Fibroblast of pulmonary artery (primary cell): ENCODE measurements around the gene SGPL1.

Source experiments
- DNase-seq: peaks from one replicate; pipeline ENCODE4 v3.0.0-alpha.2; 2010; ENCODE audit warnings: low read depth
- H3K4me3 ChIP-seq: replicated peaks from 2 replicates; pipeline ENCODE4 v1.5.1; 2011; ENCODE audit warnings: low read depth, mild to moderate bottlenecking, control low read depth, low read length, moderate library complexity
- TF ChIP-seq, protein P1 (sequence below): IDR thresholded peaks from 2 replicates; pipeline ENCODE4 v1.5.1; 2011; ENCODE audit warnings: mild to moderate bottlenecking, control low read depth, low read length, inconsistent platforms; ENCODE audit errors: missing control alignments

SGPL1 gene

DNA sequence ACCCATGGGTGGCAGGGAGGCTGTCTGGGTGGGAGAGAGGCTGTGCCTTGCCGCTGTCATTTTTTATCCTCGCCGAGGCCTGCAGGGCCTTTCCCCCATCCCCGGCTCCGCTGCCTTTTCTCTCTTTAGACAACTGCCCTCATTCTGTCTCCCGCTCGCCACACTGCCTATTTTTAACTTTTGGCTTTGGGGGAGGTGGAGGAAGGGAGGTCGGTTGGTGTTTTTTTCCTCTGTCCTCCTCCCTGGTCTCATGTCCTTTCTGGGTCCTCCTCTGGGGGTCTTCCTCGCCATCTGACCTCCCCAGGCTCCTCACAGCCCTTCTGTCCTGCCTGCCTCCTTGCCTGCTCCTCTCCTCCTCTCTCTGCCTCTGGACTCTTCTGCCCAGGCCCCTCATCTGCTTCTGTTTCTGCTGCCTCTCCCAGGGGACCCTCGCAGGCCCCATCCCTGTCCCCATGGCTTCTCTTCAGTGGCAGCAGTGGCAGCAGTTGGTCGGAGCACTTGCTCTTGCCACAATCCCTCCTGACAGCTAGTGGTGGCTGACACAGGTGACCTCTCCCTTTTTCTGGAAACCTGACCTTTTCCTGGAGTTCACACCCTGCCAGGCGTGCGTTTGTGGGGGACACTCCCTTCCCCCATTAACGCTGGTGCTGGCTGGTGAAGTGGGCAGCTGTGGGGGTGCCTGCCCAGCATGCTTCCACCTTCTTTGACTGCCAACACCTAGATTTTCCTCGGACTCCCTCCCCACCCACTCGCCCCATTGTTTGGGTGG, 92.1 kb downstream of the SGPL1 start:
- no peak for DNase-seq
- no peak overlapping the region for H3K4me3 ChIP-seq
- TF ChIP-seq, protein P1, sequence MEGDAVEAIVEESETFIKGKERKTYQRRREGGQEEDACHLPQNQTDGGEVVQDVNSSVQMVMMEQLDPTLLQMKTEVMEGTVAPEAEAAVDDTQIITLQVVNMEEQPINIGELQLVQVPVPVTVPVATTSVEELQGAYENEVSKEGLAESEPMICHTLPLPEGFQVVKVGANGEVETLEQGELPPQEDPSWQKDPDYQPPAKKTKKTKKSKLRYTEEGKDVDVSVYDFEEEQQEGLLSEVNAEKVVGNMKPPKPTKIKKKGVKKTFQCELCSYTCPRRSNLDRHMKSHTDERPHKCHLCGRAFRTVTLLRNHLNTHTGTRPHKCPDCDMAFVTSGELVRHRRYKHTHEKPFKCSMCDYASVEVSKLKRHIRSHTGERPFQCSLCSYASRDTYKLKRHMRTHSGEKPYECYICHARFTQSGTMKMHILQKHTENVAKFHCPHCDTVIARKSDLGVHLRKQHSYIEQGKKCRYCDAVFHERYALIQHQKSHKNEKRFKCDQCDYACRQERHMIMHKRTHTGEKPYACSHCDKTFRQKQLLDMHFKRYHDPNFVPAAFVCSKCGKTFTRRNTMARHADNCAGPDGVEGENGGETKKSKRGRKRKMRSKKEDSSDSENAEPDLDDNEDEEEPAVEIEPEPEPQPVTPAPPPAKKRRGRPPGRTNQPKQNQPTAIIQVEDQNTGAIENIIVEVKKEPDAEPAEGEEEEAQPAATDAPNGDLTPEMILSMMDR, result no peak

DNA sequence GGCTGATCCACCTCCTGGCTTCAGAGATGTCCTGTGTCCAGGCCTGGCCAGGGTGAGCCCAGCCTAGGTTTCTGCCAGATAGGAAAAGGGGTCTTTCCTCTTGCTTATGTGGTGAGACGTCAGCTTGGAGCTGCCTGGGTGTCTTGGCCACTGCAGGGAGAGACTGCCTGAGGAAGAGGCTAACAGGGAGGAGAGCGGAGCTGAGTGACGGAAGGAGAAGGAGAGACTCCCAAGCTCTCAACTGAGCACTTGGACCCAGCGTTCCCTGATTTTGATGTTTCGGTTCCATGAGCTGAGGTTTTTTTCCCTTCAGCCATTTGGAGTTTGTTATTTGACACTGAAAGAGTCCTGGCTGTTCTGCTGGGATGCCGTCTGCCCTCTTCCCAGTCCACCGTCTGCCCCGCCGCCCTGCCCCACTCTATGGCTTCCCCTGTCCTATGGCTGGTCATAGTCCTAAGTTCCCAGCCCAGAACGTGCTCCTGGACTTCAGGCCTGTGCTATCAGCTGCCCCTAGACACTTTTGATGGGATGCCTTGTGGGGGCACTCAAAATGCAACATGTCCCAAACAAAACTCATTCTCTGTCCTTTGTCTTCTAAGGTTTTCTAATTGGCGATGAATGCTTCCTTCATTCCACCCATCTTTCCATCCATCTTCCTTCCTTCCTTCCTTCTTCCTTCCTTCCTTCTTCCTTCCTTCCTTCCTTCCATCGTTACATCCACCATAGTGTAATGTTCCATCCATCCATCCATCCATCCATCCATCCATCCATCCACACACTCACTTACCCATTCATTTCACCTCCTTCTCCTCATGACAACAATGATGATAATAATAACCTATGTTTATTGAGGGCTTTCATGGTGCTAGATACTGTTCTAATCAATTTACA, 92.9 kb downstream of the SGPL1 start:
- DNase-seq, result no peak
- TF ChIP-seq, protein P1, result no peak
- H3K4me3 ChIP-seq, result no peak overlapping the region

DNA sequence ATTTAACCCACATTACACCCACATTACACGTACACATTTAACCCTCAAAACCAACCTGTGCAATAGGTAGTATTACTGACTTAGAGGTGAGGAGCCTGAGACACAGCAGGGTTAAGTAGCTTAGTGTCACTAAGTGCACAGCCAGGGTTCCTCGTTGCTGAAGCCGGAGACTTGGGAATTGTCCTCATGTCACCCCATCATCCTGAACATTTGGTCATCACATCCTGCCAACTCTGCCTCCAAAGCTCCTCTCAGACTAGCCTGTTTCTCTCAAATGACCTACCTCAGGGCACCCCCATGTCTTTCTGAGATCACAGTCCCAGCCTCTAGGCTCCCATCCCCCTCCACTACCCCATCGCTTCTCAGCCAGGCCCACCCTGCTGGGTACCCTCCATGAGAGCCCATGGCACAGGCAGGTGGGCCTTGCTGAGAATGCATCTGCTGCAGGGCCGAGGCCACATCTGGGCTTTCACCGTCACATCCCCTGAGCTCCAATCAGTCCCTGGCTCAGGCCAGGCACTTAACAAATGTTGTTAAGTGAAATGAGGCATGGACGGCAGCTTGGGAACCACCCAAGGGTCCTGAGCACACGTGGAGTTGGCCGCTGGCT, 93.7 kb downstream of the SGPL1 start:
- no peak overlapping the region for H3K4me3 ChIP-seq
- no peak for DNase-seq
- TF ChIP-seq, protein P1, result no peak

DNA sequence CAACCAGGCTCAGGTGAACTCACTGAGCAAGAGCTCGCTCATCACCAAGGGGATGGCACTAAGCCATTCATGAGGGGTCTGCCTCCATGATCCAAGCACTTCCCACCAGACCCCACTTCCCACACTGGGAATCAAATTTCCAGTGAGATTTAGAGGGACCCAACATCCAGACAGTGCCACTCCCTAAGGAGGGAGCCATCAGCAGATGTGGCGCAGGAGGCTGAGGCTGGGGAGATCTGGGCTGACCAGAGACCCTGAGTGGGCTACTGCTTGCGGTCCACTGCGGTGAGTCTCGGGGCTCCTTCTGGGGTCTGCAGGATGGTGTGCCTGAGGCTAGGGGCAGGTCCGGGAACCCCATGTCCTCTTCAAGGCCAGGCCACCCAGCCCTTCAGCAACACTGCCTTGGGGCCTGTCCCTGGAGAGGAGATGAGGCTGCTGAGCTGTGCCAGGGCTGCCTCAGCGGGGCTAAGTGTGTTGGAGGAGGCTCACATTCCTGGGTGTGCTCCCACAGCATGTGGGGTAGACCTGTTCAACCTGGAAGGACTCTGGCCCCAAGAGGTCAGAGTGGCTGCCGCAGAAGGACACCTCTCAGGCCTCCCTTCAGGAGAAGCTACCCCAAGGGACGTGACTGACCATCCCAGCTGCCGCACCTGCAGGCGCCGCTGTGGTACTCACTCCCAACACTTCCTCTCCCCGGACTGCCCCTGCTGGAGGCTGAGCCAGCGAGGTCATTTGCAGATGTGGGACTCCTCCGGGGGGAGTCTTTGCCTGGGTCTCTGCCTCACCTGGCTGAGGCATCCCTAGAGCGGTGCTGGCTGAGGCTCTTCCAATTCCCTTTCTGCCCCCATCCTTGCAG, 95.0 kb downstream of the SGPL1 start:
- TF ChIP-seq, protein P1, result no peak
- H3K4me3 ChIP-seq, result no peak overlapping the region
- no peak for DNase-seq

DNA sequence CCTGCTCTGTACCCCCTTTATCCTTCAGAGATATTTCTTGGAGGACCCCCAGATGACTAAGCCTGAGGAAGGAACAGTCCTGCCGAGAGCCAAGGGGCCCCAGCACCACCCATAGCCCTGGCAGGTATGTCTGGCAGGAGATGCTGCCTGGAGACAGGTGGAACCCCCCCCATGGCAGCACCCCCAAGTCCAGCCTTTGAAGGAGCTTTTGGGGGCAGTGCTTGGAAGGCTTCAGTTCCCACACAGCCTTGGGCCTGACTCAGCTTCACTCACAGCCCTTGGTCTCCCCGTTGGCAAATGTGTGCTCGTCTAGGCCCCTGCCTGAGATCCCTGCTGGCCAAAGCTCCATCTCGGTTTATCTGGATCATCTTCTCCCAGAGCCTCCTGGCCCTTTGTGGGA, 95.6 kb downstream of the SGPL1 start:
- TF ChIP-seq, protein P1, result no peak
- no peak for DNase-seq

DNA sequence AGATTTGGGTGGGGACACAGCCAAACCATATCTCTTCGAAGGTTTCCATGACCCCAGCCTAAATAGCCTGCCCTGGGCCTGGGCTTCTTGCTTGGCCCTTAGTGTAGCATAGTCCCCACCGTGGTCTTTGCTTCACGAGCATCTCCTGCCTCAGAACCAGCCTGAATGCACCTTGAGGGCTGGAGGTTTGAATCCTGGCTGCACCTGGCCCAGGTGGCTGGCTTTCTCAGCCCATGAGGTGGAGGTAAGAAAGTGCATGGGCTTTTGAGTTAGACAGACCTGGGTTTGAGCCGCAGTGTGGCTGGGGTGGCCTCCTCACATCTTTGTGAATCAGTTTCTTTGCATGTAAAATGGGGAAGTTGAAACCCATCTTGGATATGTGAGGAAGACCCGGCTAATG, 96.8 kb downstream of the SGPL1 start:
- DNase-seq, result no peak
- TF ChIP-seq, protein P1, result no peak
- H3K4me3 ChIP-seq, result no peak overlapping the region

More for the DNA sequence above, 95.6 kb downstream of the SGPL1 start:
- no peak overlapping the region for H3K4me3 ChIP-seq
